WI38 (cell line): ENCODE data around the gene PES1.
A peak's percentile ranks its signal among the peaks of the same experiment; 100 is the strongest.
"Not testable (repeated sequence)": the region's sequence is repeated elsewhere in the genome, so short reads cannot be mapped to it uniquely, and the experiment has no call there.

Experiments used
- H3K4me3 ChIP-seq: 2 replicates; pipeline ENCODE4 v1.5.1; 2011; ENCODE audit warnings: low read depth, mild to moderate bottlenecking, control low read depth, low read length
- TF ChIP-seq, protein P1 (sequence below): IDR thresholded peaks from 2 replicates; pipeline ENCODE4 v1.5.1; 2012; ENCODE audit warnings: low read depth, mild to moderate bottlenecking, control low read depth, low read length

PES1 gene

DNA sequence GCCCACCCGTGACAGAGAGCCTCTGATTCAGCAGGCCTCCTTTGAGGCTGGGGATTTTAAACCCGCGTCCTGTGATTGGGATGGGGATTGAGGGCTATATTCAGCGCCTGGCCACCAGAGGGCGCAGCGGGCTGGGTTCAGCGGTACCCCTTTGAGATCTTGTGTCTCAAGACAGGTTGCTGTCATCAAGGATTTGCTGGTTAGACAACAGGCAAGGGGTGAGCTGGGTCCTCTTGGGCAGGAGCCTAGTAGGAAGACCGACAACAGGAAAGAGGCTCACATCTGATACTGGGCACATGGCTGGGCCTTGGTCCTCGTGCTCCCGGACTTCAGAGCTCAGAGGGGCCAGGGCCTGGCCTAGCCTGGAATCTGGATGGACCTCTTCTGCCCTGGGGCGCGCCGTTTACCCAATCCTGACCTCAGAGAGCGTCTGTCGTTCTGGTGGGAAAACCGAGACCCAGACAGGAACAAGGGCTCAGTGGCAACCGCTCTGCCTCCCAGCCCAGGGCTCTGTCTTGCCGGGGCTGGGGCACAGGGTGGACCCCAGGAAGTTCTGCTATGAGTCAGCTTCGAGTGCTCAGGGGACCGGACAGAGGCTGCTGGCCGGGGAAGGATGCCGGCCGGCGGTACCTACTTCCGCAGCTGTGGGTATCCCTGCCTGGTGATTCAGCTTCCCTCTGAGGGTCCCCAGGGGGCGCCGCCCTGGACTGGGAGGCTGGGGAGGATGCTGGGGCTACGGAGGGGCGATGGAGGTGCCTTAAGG is 42.9 kb upstream of the PES1 start:
- TF ChIP-seq, protein P1, sequence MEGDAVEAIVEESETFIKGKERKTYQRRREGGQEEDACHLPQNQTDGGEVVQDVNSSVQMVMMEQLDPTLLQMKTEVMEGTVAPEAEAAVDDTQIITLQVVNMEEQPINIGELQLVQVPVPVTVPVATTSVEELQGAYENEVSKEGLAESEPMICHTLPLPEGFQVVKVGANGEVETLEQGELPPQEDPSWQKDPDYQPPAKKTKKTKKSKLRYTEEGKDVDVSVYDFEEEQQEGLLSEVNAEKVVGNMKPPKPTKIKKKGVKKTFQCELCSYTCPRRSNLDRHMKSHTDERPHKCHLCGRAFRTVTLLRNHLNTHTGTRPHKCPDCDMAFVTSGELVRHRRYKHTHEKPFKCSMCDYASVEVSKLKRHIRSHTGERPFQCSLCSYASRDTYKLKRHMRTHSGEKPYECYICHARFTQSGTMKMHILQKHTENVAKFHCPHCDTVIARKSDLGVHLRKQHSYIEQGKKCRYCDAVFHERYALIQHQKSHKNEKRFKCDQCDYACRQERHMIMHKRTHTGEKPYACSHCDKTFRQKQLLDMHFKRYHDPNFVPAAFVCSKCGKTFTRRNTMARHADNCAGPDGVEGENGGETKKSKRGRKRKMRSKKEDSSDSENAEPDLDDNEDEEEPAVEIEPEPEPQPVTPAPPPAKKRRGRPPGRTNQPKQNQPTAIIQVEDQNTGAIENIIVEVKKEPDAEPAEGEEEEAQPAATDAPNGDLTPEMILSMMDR = peak; percentile 87
- peak overlapping the region; percentile 47 for H3K4me3 ChIP-seq

DNA sequence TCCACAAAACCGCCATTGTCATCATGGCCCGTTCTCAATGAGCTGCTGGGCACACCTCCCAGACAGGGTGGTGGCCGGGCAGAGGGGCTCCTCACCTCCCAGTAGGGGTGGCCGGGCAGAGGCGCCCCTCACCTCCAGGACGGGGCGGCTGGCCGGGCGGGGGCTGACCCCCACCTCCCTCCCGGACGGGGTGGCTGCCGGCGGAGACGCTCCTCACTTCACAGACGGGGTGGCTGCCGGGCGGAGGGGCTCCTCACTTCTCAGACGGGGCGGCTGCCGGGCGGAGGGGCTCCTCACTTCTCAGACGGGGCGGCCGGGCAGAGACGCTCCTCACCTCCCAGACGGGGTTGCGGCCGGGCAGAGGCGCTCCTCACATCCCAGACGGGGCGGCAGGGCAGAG is 39.8 kb upstream of the PES1 start:
- H3K4me3 ChIP-seq = not testable (repeated sequence)

DNA sequence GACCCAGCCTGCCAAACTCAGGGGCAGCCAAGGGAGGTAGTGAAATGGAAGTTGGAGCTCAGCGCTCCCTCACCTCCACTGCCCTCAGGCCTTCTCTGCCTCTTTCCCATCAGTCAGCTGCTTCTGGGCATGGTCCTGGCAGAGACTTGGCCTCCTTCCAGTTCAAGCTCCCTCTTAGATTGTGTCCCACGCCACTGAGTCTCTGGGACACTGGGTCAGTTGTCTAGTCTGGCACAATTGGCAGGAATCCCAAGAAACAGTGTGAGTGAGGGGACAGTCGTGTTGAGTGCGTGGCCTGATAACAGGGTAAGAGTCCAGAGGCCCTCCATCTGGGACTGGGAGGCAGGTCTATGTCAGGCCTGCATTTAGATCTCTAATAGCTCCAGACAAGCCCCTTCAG is 36.8 kb upstream of the PES1 start:
- TF ChIP-seq, protein P1 = no peak
- H3K4me3 ChIP-seq = no peak overlapping the region

DNA sequence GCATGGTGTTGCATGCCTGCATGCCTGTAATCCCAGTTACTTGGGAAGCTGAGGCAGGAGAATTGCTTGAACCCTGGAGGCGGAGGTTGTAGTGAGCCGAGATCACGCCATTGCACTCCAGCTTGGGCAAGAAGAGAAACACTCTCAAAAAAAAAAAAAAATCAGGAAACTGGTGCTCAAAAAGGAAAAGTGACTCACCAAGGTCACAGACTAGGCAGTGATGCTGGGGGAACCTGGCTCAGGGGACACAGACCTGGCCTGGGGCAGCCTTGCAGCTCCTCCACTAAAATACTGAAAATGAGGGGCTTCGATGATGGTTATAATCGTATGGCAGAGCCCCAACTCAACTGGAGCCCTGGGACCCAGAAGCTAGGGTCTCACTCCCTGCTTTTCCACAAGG is 35.8 kb upstream of the PES1 start:
- TF ChIP-seq, protein P1 = no peak
- H3K4me3 ChIP-seq = no peak overlapping the region

DNA sequence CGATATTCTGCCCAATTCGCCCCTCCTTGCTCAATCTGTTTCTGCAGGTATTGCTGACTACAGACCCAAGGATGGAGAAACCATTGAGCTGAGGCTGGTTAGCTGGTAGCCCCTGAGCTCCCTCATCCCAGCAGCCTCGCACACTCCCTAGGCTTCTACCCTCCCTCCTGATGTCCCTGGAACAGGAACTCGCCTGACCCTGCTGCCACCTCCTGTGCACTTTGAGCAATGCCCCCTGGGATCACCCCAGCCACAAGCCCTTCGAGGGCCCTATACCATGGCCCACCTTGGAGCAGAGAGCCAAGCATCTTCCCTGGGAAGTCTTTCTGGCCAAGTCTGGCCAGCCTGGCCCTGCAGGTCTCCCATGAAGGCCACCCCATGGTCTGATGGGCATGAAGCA is 34.7 kb upstream of the PES1 start:
- no peak overlapping the region for H3K4me3 ChIP-seq
- TF ChIP-seq, protein P1 = no peak

DNA sequence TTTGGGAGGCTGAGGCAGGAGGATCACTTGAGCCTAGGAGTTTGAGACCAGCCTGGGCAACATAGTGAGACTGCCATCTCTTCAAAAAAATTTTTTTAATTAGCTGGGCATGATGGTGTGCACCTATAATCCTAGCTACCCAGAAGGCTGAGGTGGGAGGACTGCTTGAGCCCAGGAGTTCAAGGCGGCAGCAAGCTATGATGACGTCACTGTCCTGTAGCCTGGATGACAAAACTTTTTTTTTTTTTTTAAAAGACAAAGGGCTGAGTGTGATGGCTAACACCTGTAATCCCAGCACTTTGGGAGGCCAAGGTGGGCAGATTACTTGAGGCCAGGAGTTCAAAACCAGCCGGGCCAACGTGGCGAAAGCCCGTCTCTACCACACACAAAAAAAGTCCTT is 28.2 kb upstream of the PES1 start:
- H3K4me3 ChIP-seq = not testable (repeated sequence)

DNA sequence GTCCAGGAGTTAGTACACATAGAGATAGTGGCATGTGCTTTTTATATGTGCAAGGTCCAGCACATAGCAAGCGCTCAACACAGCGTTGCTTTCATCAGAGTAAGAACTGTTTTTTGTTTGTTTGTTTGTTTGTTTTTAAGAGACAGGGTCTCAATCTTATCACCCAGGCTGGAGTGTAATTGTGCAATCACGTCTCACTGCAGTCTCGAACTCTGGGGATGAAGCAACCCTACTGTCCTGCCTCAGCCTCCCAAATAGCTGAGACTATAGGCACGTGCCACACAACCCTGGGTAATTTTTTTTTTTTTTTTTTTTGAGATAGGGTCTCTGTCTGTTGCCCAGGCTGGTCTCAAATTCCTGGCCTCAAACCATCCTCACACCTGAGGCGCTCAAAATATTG is 26.1 kb upstream of the PES1 start:
- H3K4me3 ChIP-seq = no peak overlapping the region
- TF ChIP-seq, protein P1 = no peak

DNA sequence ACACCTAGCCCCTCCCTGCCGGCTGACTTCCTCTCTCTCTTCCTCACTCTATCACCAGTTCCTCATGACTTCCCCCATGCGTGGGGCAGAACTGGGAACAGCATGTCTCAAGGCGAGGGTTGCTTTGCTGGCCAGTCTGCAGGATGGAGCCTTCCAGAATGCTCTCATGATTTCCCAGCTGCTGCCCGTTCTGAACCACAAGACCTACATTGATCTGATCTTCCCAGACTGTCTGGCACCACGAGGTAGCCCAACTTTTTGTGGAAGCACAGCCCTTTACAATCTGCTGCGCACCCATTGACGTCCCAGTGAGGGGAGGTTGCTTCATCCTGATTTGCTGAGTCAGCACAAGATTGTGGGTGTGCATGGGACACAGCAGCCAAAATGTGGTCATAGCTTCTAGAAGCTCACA is 23.8 kb upstream of the PES1 start:
- TF ChIP-seq, protein P1 = no peak
- no peak overlapping the region for H3K4me3 ChIP-seq
